GM21825 (cell line): ENCODE data around the gene GPLD1.
A peak's percentile ranks its signal among the peaks of the same experiment; 100 is the strongest.

ENCODE experiments used
- ATAC-seq: cut with Tn5 transposase; IDR thresholded peaks from one replicate; pipeline ENCODE4 v1.9.1; 2021; ENCODE audit warnings: mild to moderate bottlenecking, moderate library complexity; ENCODE audit not compliant: unreplicated experiment

GPLD1 gene

GRCh38 chr6:24458941-24459340 lies 30.4 kb downstream of the GPLD1 start:
- no peak for ATAC-seq

GRCh38 chr6:24458134-24458533 lies 31.2 kb downstream of the GPLD1 start:
- no peak for ATAC-seq

GRCh38 chr6:24455061-24455460 lies 34.3 kb downstream of the GPLD1 start:
- ATAC-seq = no peak

GRCh38 chr6:24454452-24454851 lies 34.9 kb downstream of the GPLD1 start:
- no peak for ATAC-seq

- ATAC-seq = no peak
These were observed 35.5 kb downstream of the GPLD1 start for GRCh38 chr6:24453921-24454320.

- ATAC-seq = no peak
These were observed 37.6 kb downstream of the GPLD1 start for GRCh38 chr6:24451581-24452388.

- no peak for ATAC-seq
These were observed 40.4 kb downstream of the GPLD1 start for GRCh38 chr6:24448828-24449525.

GRCh38 chr6:24448396-24448795 lies 41.0 kb downstream of the GPLD1 start:
- ATAC-seq = no peak

- ATAC-seq = no peak
These were observed 42.7 kb downstream of the GPLD1 start for GRCh38 chr6:24446670-24447069.

- ATAC-seq = no peak
These were observed 43.7 kb downstream of the GPLD1 start for GRCh38 chr6:24445704-24446103.

- ATAC-seq = no peak
These were observed 44.8 kb downstream of the GPLD1 start for GRCh38 chr6:24444588-24444987.

- ATAC-seq = no peak
These were observed 47.8 kb downstream of the GPLD1 start for GRCh38 chr6:24441599-24441904.

GRCh38 chr6:24440897-24441598 lies 48.3 kb downstream of the GPLD1 start:
- ATAC-seq = no peak

GRCh38 chr6:24439858-24440539 lies 49.4 kb downstream of the GPLD1 start:
- no peak for ATAC-seq

GRCh38 chr6:24436979-24437378 lies 52.4 kb downstream of the GPLD1 start:
- ATAC-seq = no peak

- no peak for ATAC-seq
These were observed 56.8 kb downstream of the GPLD1 start for GRCh38 chr6:24432611-24433010.

- ATAC-seq = peak; percentile 61
These were observed 58.3 kb downstream of the GPLD1 start for GRCh38 chr6:24431045-24431451.

- no peak for ATAC-seq
These were observed 59.3 kb downstream of the GPLD1 start for GRCh38 chr6:24430086-24430485.

GRCh38 chr6:24429146-24429545 lies 60.2 kb downstream of the GPLD1 start:
- no peak for ATAC-seq

- no peak for ATAC-seq
These were observed 60.8 kb downstream of the GPLD1 start for GRCh38 chr6:24428615-24429014.

GRCh38 chr6:24426729-24427446 lies 62.5 kb downstream of the GPLD1 start:
- no peak for ATAC-seq
